ENCODE data around the gene CYFIP1.

Gene CYFIP1

GRCh38 chr15:22958487-22959280, 21.5 kb downstream of the CYFIP1 start:
- TF ChIP-seq POLR2AphosphoS5 (IDR thresholded peaks at IDR 0.05; ENCODE audit: low read depth, low read length) (no peak), TAF1 (IDR thresholded peaks at IDR 0.05; ENCODE audit: borderline replicate concordance, insufficient read depth, low read length) (no peak), SIN3A (IDR thresholded peaks at IDR 0.05; ENCODE audit: borderline replicate concordance, insufficient read depth, low read length) (no peak), REST (IDR thresholded peaks at IDR 0.05; ENCODE audit: insufficient read depth in 1 of 2, low read depth in 2 of 2, low read length in 2 of 2) (no peak), FOXP2 (optimal IDR thresholded peaks at IDR 0.05; ENCODE audit: borderline replicate concordance, extremely low read depth, extremely low read length, insufficient read depth) (no peak)

- no peak for TF ChIP-seq FOXP2 (optimal IDR thresholded peaks at IDR 0.05; ENCODE audit: borderline replicate concordance, extremely low read depth, extremely low read length, insufficient read depth)
- no peak for TF ChIP-seq SIN3A (IDR thresholded peaks at IDR 0.05; ENCODE audit: borderline replicate concordance, insufficient read depth, low read length)
- TF ChIP-seq POLR2AphosphoS5 (IDR thresholded peaks at IDR 0.05; ENCODE audit: low read depth, low read length), result no peak
- no peak for TF ChIP-seq REST (IDR thresholded peaks at IDR 0.05; ENCODE audit: insufficient read depth in 1 of 2, low read depth in 2 of 2, low read length in 2 of 2)
- no peak for TF ChIP-seq TAF1 (IDR thresholded peaks at IDR 0.05; ENCODE audit: borderline replicate concordance, insufficient read depth, low read length)
These were observed 23.2 kb downstream of the CYFIP1 start for GRCh38 chr15:22956978-22957260.

GRCh38 chr15:22956257-22956977, 23.8 kb downstream of the CYFIP1 start:
- TF ChIP-seq TAF1 (IDR thresholded peaks at IDR 0.05; ENCODE audit: borderline replicate concordance, insufficient read depth, low read length) (no peak), POLR2AphosphoS5 (IDR thresholded peaks at IDR 0.05; ENCODE audit: low read depth, low read length) (no peak), FOXP2 (optimal IDR thresholded peaks at IDR 0.05; ENCODE audit: borderline replicate concordance, extremely low read depth, extremely low read length, insufficient read depth) (no peak), REST (IDR thresholded peaks at IDR 0.05; ENCODE audit: insufficient read depth in 1 of 2, low read depth in 2 of 2, low read length in 2 of 2) (no peak), SIN3A (IDR thresholded peaks at IDR 0.05; ENCODE audit: borderline replicate concordance, insufficient read depth, low read length) (no peak)

- TF ChIP-seq SIN3A (IDR thresholded peaks at IDR 0.05; ENCODE audit: borderline replicate concordance, insufficient read depth, low read length), result no peak
- TF ChIP-seq FOXP2 (optimal IDR thresholded peaks at IDR 0.05; ENCODE audit: borderline replicate concordance, extremely low read depth, extremely low read length, insufficient read depth), result no peak
- TF ChIP-seq POLR2AphosphoS5 (IDR thresholded peaks at IDR 0.05; ENCODE audit: low read depth, low read length), result no peak
- TF ChIP-seq TAF1 (IDR thresholded peaks at IDR 0.05; ENCODE audit: borderline replicate concordance, insufficient read depth, low read length), result no peak
- TF ChIP-seq REST (IDR thresholded peaks at IDR 0.05; ENCODE audit: insufficient read depth in 1 of 2, low read depth in 2 of 2, low read length in 2 of 2), result no peak
These were observed 24.5 kb downstream of the CYFIP1 start for GRCh38 chr15:22955544-22956119.
